AG09319 (cell line): ENCODE measurements around the gene ADARB1.

Experiments used
- DNase-seq: peaks from one replicate; pipeline ENCODE4 v3.0.0-alpha.2; 2010; ENCODE audit warnings: low read depth; ENCODE audit errors: extremely low read depth
- CTCF ChIP-seq: IDR thresholded peaks from 2 replicates; pipeline ENCODE4 v1.5.1; 2011; ENCODE audit warnings: low read depth, mild to moderate bottlenecking, inconsistent platforms, low read length, moderate library complexity

ADARB1 gene

GRCh38 chr21:45099571-45099970 lies 25.2 kb downstream of the ADARB1 start:
- DNase-seq: no peak
- TF ChIP-seq CTCF: no peak

- no peak for DNase-seq
- TF ChIP-seq CTCF: no peak
Measured at GRCh38 chr21:45100866-45101265, 26.5 kb downstream of the ADARB1 start.

GRCh38 chr21:45102391-45102932 lies 28.1 kb downstream of the ADARB1 start:
- peak; percentile 28 for DNase-seq
- peak; percentile 37 for TF ChIP-seq CTCF

- DNase-seq: no peak
- TF ChIP-seq CTCF: no peak
Measured at GRCh38 chr21:45103971-45104520, 29.7 kb downstream of the ADARB1 start.

- DNase-seq: no peak
- no peak for TF ChIP-seq CTCF
Measured at GRCh38 chr21:45104560-45104959, 30.2 kb downstream of the ADARB1 start.

- TF ChIP-seq CTCF: no peak
- no peak for DNase-seq
Measured at GRCh38 chr21:45105906-45106485, 31.6 kb downstream of the ADARB1 start.

- no peak for TF ChIP-seq CTCF
- DNase-seq: no peak
Measured at GRCh38 chr21:45108034-45108790, 33.8 kb downstream of the ADARB1 start.
